SK-N-SH treated with all-trans-retinoic acid at 6 μM for 48 hours (cell line): ENCODE data around the gene CDC14B.

ENCODE experiments used
- ARNTL ChIP-seq: fragments of 450-650 bp; formaldehyde crosslinking; IDR thresholded peaks from 2 replicates; pipeline ENCODE4 v1.5.0; 2020; ENCODE audit warnings: low read depth, mild to moderate bottlenecking, moderate library complexity, borderline replicate concordance
- BACH2 ChIP-seq: fragments of 250-450 bp; sonication (Bioruptor Pico); IDR thresholded peaks from 2 replicates; pipeline ENCODE4 v1.9.0; 2021; ENCODE audit warnings: mild to moderate bottlenecking, borderline replicate concordance
- CSDC2 ChIP-seq: fragments of 250-450 bp; sonication (Bioruptor Pico); IDR thresholded peaks from 2 replicates; pipeline ENCODE4 v1.5.0; 2020; ENCODE audit warnings: mild to moderate bottlenecking, moderate library complexity
- PPARA ChIP-seq: fragments of 250-450 bp; sonication (Bioruptor Pico); IDR thresholded peaks from 2 replicates; pipeline ENCODE4 v1.5.0; 2020; ENCODE audit warnings: mild to moderate bottlenecking, borderline replicate concordance
- TCF4 ChIP-seq: fragments of 250-450 bp; sonication (Bioruptor Pico); IDR thresholded peaks from 2 replicates; pipeline ENCODE4 v1.8.0; 2021; ENCODE audit warnings: mild to moderate bottlenecking, moderate library complexity, borderline replicate concordance
- ZC3H10 ChIP-seq: fragments of 250-450 bp; sonication (Bioruptor Pico); IDR thresholded peaks from 2 replicates; pipeline ENCODE4 v1.5.1; 2021; ENCODE audit warnings: mild to moderate bottlenecking, moderate library complexity
- ZFP30 ChIP-seq: fragments of 450-650 bp; formaldehyde crosslinking; IDR thresholded peaks from 2 replicates; pipeline ENCODE4 v1.5.0; 2022; ENCODE audit warnings: mild to moderate bottlenecking, moderate library complexity
- ZNF565 ChIP-seq: fragments of 450-650 bp; formaldehyde crosslinking; conservative IDR thresholded peaks from 2 replicates; pipeline ENCODE4 v1.5.0; 2020; ENCODE audit warnings: low read depth, mild to moderate bottlenecking, moderate library complexity
- ZNF70 ChIP-seq: fragments of 450-650 bp; formaldehyde crosslinking; IDR thresholded peaks from 2 replicates; pipeline ENCODE4 v1.5.0; 2020; ENCODE audit warnings: mild to moderate bottlenecking, moderate library complexity
- ZNF8 ChIP-seq: fragments of 450-650 bp; formaldehyde crosslinking; IDR thresholded peaks from 2 replicates; pipeline ENCODE4 v1.5.0; 2020; ENCODE audit warnings: mild to moderate bottlenecking, moderate library complexity
- TF ChIP-seq, protein P1 (sequence below): fragments of 250-450 bp; sonication (Bioruptor Pico); IDR thresholded peaks from 2 replicates; pipeline ENCODE4 v1.8.0; 2020; ENCODE audit warnings: mild to moderate bottlenecking, moderate library complexity, borderline replicate concordance
- TF ChIP-seq, protein P2 (sequence below): fragments of 250-450 bp; sonication (Bioruptor Pico); IDR thresholded peaks from 2 replicates; pipeline ENCODE4 v1.5.1; 2020; ENCODE audit warnings: low read depth, mild to moderate bottlenecking, moderate library complexity
- TF ChIP-seq, protein P3 (sequence below): fragments of 250-450 bp; sonication (Bioruptor Pico); IDR thresholded peaks from 2 replicates; pipeline ENCODE4 v1.5.1; 2021; ENCODE audit warnings: mild to moderate bottlenecking, moderate library complexity

DNA sequence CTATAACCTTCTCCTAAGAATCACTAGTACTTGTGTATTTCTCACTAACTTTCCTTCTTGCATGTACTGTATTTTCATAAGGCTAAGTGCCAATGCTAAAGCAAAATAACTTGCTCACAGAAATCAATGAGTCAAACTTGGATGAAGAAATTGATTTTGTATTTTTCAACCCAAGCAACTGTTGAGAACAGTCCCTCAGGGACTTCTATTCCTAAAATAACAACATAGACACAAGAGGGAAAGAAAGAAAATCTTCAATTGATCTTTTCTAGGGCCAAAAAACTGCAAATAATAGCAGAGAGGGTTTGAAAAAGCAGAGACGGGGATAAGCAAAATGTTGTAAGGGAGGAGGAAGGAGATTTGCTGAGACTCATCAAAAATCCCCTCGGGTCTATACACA, 99.9 kb downstream of the CDC14B start:
- TF ChIP-seq, protein P1, sequence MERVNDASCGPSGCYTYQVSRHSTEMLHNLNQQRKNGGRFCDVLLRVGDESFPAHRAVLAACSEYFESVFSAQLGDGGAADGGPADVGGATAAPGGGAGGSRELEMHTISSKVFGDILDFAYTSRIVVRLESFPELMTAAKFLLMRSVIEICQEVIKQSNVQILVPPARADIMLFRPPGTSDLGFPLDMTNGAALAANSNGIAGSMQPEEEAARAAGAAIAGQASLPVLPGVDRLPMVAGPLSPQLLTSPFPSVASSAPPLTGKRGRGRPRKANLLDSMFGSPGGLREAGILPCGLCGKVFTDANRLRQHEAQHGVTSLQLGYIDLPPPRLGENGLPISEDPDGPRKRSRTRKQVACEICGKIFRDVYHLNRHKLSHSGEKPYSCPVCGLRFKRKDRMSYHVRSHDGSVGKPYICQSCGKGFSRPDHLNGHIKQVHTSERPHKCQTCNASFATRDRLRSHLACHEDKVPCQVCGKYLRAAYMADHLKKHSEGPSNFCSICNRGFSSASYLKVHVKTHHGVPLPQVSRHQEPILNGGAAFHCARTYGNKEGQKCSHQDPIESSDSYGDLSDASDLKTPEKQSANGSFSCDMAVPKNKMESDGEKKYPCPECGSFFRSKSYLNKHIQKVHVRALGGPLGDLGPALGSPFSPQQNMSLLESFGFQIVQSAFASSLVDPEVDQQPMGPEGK (CRISPR knock-in tag): no peak
- no peak for TF ChIP-seq ZNF70 (CRISPR knock-in tag)
- no peak for TF ChIP-seq ZFP30 (CRISPR knock-in tag)
- no peak for TF ChIP-seq PPARA
- no peak for TF ChIP-seq ARNTL (CRISPR knock-in tag)
- TF ChIP-seq, protein P2, sequence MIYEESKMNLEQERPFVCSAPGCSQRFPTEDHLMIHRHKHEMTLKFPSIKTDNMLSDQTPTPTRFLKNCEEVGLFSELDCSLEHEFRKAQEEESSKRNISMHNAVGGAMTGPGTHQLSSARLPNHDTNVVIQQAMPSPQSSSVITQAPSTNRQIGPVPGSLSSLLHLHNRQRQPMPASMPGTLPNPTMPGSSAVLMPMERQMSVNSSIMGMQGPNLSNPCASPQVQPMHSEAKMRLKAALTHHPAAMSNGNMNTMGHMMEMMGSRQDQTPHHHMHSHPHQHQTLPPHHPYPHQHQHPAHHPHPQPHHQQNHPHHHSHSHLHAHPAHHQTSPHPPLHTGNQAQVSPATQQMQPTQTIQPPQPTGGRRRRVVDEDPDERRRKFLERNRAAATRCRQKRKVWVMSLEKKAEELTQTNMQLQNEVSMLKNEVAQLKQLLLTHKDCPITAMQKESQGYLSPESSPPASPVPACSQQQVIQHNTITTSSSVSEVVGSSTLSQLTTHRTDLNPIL (CRISPR knock-in tag): no peak
- TF ChIP-seq CSDC2 (CRISPR knock-in tag): no peak
- no peak for TF ChIP-seq TCF4 (CRISPR knock-in tag)
- TF ChIP-seq ZNF8 (CRISPR knock-in tag): no peak
- TF ChIP-seq, protein P3, sequence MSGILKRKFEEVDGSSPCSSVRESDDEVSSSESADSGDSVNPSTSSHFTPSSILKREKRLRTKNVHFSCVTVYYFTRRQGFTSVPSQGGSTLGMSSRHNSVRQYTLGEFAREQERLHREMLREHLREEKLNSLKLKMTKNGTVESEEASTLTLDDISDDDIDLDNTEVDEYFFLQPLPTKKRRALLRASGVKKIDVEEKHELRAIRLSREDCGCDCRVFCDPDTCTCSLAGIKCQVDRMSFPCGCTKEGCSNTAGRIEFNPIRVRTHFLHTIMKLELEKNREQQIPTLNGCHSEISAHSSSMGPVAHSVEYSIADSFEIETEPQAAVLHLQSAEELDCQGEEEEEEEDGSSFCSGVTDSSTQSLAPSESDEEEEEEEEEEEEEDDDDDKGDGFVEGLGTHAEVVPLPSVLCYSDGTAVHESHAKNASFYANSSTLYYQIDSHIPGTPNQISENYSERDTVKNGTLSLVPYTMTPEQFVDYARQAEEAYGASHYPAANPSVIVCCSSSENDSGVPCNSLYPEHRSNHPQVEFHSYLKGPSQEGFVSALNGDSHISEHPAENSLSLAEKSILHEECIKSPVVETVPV: no peak
- no peak for TF ChIP-seq ZNF565
- no peak for TF ChIP-seq ZC3H10 (CRISPR knock-in tag)
- no peak for TF ChIP-seq BACH2 (CRISPR knock-in tag)
